ENCODE measurements around the gene AAR2. TPM values are rescaled to one million over a fixed set of nuclear protein-coding genes. Genes with fewer than 3 reads are reported as not detected.

Gene AAR2, protein sequence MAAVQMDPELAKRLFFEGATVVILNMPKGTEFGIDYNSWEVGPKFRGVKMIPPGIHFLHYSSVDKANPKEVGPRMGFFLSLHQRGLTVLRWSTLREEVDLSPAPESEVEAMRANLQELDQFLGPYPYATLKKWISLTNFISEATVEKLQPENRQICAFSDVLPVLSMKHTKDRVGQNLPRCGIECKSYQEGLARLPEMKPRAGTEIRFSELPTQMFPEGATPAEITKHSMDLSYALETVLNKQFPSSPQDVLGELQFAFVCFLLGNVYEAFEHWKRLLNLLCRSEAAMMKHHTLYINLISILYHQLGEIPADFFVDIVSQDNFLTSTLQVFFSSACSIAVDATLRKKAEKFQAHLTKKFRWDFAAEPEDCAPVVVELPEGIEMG
- polyA plus RNA-seq (ENCODE audit: insufficient read length in 10 of 10), result 10 to 100 TPM; 16.8 to 29.0 (median 26.0) TPM
- long read RNA-seq, donor 1, partial matches to known transcripts, result 0 of 4 reads
- long read RNA-seq, donor 1, other reads (novel, unspliced or antisense), result 0 of 4 reads
- long read RNA-seq, donor 2, transcript AAR2-201 (4 exons, 2,430 nt), result major isoform, 5 of 7 reads
- long read RNA-seq, donor 2, partial matches to known transcripts, result 0 of 7 reads
- long read RNA-seq, donor 2, other reads (novel, unspliced or antisense), result 0 of 7 reads
- long read RNA-seq, donor 3, result 0 reads
- long read RNA-seq, donor 4, transcript AAR2-201 (4 exons, 2,430 nt), result major isoform, 5 of 5 reads
- long read RNA-seq, donor 4, partial matches to known transcripts, result 0 of 5 reads
- long read RNA-seq, donor 4, other reads (novel, unspliced or antisense), result 0 of 5 reads
- long read RNA-seq, donor 5, transcript AAR2-201 (4 exons, 2,430 nt), result major isoform, 15 of 17 reads
- long read RNA-seq, donor 5, partial matches to known transcripts, result 0 of 17 reads
- long read RNA-seq, donor 5, other reads (novel, unspliced or antisense), result 0 of 17 reads
- long read RNA-seq, donor 6, transcript AAR2-201 (4 exons, 2,430 nt), result major isoform, 8 of 16 reads
- long read RNA-seq, donor 6, partial matches to known transcripts, result 7 of 16 reads
- long read RNA-seq, donor 6, other reads (novel, unspliced or antisense), result 0 of 16 reads
- long read RNA-seq, donor 7, partial matches to known transcripts, result 8 of 10 reads
- long read RNA-seq, donor 7, other reads (novel, unspliced or antisense), result 0 of 10 reads
- long read RNA-seq, donor 8, partial matches to known transcripts, result 0 of 1 reads
- long read RNA-seq, donor 8, other reads (novel, unspliced or antisense), result 0 of 1 reads
- long read RNA-seq, donor 9, partial matches to known transcripts, result 0 of 3 reads
- long read RNA-seq, donor 9, other reads (novel, unspliced or antisense), result 0 of 3 reads

DNA sequence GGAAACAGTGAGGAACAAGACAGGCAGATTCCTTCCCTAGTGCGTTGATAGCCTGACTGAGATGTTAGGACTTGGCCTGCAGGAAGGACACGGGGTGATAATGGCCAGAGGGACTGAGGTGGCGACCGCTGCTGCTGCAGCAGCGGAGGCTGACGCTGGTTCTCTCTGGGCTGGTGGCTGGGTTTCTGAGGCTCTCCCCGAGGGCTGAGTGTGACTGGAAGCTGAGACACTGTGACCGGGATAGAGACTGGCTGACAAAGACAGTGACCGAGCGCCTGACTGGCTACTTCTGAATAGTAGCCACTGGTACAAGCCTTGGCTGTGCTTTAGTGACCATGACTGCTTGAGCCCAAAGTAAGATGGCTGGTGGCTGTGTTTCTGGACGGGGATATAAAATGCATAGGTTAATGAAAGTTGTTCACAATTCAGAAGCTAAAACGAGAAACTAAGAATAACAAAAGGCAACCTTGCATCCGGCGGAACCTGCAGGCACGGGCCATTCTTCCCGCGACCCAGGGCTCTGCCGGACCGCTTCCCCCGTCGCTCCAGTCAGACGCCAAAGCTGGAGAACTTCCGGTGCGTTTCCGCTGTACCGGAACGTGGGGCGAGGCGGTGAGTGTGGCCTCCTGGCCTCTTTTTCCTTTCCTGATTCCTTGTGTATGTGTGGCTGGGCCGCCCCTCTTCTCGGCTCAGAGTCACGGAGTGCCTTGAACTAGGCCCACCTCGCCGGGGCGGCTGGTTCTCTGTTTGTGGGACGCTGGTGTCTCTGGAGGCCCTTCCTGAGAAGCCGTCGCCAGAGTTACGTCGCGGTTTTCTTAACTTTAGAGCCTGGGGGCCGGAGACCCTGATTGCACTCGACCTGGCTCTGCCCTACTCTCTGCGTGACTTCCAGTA lies at the start of gene AAR2:
TSS of gene AAR2 (plus strand) at position 587 of the 894 bp plus-strand sequence. CDS start 3,391 bp downstream, outside the sequence.
- peak; percentile 68 to 92 (median 86) for DNase-seq

DNA sequence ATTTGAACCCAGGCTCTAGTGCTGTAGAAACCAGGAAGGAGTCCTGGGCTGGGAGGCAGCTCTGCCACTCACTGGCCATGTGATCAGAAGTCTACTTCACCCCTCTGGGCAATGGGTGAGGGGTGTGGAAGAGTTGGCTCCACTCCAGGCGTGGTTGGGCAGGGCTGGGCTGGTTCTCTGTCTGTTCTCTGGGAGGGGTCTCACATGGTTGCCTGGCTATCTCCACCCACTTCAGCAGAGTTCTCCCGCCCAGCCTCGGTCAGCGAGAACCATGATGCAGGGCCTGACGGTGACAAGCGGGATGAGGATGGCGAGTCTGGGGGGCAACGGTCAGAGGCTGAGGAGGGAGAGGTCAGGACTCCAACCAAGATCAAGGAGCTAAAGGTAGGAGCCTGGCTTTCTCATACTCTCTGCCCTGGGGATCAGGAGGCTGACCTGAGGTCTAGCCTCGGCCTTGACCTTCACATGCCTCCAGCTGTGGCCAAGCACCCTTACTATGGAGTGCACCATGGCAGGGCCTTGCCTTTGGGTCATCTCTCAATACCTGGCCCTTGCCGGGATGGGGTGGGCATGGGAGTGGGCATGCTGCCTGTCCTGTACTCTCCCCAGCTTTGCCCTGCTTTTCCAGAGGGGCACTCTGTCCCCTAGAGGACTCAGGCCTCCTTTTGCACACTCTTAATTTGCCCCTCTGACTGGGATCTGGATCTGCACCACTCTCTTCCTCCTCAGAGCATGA lies 42.1 kb upstream of the AAR2 start:
- DNase-seq, result no peak

DNA sequence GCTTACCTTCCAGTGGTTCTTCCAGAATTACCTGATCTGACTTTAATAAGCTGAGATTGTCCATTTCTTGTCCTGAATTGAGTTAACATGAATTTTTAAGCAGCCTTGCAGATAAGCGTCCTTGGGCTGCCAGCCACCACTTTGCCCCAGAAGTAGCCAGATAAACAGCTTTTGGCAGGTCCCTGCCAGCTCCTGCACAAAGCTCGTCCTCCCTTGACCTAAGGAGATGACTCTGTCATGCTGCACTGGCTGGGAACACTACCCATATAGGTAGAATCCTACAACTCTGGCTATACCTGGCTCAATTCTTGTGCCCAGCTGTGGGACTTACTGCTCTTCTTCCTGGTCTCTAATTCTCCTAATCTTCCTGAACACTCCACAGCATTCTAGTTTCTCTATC lies 39.6 kb upstream of the AAR2 start:
- no peak for DNase-seq

DNA sequence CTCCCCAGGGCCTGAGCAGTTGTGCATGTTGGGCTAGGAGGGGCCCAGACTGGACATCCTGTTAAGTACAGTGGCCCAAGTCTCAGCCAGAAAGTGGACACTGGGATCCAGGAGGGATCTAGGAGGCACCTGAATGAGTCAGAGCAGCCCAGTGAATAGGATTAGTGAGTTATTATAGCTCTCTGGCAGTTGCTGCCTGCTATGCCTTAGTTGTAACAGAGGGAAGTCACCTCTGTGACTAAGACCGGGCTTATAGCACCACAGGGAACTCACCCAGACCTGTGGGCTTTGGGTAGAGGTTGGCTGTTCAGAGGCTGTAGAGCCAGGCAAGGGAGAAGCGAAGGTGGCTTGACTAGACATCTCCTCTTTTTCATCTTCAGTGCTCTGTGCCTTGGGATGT lies 39.0 kb upstream of the AAR2 start:
- no peak for DNase-seq

DNA sequence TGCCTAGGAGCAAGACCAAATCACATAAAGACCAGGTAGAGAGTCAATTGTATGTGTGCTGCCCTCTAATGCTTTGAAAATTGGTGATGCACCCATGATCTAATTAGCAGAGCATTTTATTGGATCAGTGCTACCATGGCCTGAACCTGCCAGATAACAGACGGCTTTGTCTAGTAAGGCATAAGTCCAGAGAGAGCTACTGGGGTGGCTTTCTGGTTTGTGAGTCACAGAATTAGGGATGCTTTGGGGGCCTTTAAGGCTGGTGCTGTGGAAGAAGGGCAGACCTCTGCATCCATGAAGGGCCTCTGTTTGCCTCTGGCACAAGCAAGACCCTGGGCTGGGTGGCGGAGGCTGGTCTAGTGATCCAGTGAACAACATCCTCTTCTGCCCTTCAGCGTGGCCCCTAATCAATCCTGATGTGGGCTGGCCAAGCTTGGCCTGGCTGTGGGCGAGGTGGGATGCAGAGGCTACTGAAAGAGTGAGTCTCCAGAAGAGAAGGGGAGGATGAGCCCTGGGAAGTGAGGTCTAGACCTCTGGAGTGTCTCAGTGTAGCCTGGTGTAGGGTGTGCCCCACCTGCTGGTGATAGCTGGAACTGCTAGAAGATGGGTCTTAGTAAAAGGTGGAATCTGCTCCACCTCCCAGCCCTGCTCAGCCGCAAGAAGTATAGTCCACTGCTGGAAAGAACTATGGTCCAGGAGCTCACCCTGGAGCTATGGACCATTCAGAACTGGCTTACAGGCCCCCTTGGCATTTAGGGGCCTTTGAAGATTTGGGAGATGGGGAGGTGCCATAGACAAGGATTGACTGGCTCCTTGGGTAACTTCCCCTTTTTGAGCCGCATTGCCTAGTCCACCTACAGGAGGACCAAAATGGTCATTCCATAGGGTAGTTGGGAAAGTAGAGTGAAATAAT lies 36.7 kb upstream of the AAR2 start:
- DNase-seq, result peak; percentile 49 to 85 (median 79)

DNA sequence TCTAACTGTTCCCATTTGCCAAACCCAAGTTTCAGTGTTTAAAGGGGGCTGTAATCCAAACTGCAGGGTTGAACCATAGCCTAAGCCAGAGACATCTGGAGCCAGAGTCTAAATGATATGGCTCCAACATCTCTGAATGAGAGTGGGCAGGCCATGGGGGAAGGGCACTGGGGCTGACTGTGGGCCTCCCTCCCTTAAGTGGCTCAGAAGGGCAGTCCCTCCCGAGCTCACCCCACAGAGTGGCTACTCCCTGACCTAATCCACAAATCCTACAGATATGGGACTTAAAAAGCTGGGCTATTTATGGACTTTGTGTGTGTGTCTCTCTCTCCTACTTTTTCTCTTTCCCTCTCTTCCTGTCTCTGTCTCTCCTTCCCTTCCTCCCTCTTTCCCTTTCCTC lies 35.8 kb upstream of the AAR2 start:
- no peak for DNase-seq

DNA sequence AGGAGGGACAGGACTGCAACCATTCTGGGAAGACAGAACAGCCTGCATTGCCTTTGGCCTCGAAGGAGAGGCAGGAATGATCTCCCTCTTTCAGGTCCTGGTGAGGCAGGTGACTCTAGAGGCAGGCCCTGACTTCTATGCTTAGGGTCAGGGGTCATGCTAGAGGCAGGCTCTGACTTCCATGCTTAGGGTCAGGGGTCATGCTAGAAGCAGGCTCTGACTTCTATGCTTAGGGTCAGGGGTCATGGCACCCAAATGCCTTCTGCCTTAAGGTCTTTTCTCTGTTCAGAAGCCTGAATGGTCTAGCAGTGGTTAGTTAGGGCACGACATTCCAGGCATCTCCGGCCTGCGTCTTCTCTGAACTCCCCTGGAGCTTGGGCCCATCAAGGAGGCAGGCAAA lies 35.1 kb upstream of the AAR2 start:
- DNase-seq, result no peak

DNA sequence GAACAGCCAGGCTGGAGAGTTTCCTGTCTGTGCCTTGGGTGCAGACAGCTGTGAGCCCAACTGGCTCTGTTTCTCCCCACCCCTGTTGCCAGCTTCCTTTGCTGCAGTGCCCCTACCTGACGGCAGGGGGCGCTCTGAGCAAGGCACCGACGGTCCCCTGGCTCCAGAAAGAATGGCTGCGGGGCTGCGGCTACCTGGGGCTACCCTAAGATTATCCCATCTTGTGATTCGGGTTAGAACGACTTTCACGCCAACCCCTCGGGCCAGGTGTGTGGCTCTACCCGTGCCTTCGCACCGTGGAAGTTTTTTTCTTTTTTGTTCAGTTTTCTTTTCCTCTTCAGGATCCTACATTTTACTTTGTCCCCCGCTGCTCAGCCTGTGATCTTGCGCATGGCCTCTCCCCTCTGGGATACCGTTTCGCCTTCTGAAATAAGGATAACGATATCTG lies 33.4 kb upstream of the AAR2 start:
- peak; percentile 17 to 63 (median 59) for DNase-seq

DNA sequence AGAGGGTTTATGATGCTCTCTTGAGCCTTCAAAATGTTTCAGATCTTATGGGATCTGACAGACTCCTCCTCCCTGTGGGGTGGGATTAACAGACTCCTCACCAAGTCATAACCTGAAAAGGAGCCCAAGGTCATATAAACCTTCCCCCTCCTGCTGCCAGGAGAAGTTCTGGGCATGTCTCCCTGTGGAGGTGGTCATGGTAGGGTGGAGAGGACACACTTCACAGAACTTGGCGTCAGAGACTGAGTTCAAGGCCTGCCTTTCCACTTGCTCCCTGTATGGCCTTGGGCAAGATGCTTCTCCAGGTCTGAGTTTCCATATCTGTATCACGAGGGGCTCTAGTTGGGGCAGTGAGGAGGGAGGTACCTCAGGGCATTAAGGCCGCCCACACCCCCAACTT lies 32.4 kb upstream of the AAR2 start:
- DNase-seq, result no peak

DNA sequence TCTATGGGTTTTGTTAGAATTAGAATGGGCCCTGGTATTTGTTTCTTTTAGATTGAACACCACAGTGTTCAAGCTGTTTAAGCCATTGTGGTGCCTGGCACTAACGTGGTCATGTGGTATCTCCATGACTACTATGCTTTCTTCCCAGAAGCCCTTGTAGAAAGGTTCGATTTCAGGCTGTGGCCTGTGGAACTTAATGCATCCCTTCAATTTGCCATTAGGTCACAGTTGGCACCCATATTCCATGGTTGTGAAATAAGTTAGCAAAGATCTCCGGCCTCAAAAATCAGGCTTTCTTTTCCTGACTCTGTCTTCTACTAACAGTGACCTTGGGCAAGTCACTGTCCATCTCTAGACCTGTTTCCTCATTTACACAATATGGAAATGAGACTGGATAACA lies 31.3 kb upstream of the AAR2 start:
- DNase-seq, result no peak

DNA sequence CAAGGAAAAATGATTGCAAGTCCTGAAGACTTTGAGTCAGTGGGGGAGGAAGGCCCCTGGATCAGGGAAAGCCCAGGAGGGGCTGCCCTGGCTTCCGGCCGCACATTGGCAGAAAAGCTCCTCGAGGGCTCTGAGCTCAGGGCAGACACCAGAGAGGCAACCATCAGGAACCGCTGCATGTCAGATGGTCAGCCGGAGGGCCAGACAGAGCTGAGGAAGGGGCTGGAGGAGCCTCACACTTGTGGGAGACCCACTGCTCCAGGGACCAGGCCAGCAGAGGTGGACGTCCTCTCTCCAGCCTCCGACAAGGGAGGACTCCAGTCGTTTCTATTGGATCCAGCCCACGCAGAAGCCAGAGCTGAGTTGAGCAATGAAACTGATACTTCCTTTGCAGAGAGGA lies 30.2 kb upstream of the AAR2 start:
- DNase-seq, result no peak

DNA sequence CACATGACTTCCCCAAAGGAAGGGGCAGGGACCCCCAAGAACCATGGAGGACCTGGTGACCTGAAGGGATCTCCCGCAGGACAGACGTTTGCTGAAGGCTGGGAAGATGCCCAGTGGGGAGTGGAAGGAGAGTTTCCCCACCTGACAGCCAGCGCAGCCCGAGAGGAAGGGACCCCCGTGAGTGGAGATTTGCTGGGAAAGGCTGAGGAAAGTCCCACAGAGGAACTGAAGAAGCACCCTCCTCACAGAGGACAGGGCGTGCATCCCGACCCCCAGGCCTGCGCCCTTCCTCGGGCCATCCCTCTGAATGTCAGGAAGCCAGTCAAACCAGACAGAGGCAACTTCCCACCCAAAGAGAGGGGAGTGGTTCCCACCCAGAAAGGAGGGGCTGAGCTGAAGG lies 29.6 kb upstream of the AAR2 start:
- no peak for DNase-seq

DNA sequence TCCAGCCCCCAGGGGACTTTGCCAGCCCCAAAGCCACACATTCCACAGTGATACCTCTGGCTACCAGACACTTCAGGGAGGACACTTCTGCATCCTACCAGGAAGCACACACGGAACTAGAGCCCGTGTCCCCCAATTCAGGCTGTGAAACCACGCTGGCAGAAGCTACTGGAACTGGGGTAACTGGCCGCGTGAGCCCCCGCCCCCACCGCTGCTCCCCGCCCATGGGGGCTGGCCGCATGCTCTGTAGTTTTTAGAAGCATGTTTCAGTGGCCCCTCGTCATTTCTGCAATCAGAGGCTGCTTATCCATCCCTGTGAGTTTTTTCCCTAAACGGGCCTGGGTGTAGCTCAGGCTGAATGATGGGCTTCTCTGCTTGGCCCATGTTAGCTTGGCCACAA lies 28.7 kb upstream of the AAR2 start:
- no peak for DNase-seq

DNA sequence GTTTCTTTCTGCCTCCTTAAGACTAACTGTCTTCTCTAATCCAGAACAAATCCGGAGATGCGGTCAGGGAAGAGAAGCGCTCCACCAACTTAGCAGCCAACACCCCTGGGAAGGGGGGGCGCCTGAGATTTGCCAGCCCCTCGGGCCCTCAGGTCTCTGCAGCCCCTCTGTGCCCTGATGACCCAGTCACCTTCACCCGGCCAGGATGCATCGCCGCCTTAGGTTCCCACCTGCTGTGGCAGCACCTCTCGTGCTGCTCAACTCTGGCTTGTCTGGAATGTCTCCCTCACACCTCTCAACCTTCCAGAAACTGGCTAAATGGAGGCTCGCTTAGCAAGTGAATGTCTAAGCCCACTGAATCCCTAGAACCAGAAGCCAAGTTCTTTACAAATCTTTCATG lies 28.0 kb upstream of the AAR2 start:
- DNase-seq, result no peak

DNA sequence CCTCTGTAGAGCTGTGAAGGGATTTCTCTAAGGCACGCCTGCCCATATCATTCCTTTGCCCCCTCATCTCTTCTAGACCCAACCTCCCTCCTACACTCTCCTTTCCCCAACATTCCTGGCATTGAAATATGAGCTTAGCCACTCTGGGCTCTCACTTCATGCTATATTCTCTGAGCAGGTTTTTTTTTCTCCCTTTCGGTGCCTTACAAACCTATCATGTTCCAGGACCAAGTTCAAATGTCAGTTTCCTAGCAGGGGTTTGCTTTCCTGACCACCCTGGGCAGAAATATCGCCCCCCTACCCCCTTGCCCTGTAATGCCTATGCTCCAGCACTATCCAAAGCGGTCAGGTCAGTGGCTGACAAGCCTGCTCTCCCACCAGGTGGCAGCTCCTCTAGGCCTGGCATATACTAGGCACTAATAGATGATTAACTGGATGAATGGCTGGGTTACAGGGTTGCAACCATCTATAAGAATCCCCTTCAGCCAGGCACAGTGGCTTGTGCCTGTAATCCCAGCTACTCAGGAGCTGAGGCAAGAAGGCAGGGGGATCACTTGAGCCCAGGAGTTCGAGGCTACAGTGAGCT lies 25.7 kb upstream of the AAR2 start:
- no peak for DNase-seq

DNA sequence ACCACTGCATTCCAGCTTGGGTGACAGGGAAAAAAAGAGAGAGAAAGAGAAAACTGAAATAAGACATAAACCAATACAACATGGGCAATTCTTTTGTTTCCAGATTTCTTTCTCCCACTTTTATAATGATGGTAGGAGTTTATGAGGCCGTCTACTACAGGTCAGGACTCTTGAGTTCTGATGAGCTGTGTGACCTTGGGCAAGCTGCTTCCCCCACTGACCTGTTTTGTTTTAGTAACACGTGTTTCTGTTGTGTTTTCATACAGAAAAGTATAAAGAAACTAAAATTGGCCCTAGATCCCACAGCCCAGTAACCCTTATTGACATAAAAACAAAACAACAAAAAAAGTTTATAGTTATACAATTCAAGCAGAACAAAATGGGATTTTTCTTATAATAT lies 22.9 kb upstream of the AAR2 start:
- DNase-seq, result no peak

DNA sequence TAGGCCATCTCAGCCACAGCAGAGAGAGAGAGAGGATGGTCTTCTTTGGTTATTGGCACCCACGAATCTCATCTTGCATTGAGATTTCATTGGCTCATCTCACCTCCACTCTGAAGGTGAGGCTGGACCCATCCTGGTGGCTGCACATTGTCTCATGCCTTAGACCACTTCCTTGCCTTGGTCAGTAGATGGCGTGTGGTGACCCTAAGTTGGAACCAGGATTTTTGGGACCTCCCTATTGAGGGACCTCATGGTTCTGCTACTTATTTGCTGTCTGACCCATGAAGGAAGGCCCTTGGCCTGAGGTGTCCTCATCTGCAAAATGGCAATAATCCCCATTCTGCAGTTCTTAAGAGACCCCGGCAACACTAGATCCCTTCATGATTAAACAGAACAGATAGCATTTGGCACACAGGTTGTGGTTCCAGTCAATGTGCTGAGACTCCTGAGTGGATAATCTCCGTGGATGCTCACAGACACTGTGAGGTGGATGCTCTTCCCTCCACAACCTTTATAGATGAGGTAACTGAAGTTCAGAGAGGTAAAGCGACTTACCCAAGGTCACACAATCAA lies 21.5 kb upstream of the AAR2 start:
- peak in 2 of 3 donors; percentile 16 to 36 for DNase-seq

DNA sequence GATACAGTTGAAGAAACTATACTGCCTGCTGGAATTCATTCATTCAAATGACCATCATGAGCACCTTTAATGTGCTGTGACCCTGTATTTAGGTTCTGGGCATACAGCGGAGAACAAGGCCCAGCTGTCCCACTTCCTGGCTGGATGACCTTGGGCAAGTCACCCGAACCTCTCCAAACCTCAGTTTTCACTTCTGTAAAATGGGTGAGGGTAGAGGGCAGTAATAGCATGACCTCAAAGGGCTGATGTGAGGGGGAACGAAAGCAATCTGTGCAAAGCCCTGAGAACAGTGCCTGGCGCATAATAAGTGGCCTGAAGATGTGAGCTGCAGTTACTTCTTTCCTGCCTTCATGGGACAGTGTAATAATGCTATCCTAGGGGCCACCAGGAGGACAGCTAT lies 20.5 kb upstream of the AAR2 start:
- no peak for DNase-seq

Data from muscle of back (tissue), 13 donors.